ENCODE data around the gene SLC38A8.

Gene SLC38A8

DNA sequence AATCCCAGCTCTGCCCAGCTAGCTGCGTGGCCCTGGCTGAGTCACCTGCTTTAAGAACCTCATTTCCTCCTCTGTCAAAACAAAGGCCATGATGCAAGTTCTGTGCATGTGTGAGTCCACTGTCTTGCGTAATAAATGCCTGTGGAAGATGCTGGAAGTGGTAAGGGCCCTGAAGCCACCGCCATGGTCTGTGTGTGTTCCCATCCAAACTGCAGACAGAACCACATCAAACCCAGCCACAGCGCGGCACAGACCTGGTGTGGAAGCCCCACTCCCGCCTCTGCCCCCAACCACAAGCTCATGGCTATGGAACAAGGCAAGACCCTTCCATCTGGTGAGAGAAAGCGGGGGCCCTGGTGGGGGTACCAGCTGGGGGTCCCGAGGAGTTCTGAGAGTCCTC lies 48.5 kb downstream of the SLC38A8 start:
- DNase-seq = no peak

DNA sequence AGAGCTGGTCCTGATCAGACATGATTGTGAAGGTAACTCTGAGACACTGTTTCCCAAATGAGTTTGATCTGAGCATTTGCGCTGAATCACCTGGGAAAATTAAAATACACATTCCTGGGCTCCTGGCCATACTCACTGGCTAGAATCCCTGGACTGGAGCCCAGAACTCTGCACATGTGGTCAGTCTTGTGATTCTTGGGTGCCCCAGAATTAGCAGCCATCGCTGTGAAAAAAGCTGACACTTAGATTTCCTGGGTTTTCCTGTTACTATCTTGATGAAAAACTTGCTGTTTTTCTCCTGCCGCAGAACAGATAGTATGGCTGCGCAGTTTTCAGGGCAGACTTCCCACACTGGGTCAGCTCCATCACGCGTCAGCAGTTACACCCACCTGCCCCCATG lies 50.0 kb downstream of the SLC38A8 start:
- DNase-seq = no peak

- no peak for DNase-seq
Measured at GRCh38 chr16:83990492-83990891, 52.1 kb downstream of the SLC38A8 start.

GRCh38 chr16:83989300-83989699 lies 53.3 kb downstream of the SLC38A8 start:
- DNase-seq = no peak

- DNase-seq = no peak
Measured at GRCh38 chr16:83983491-83983890, 59.1 kb downstream of the SLC38A8 start.

DNA sequence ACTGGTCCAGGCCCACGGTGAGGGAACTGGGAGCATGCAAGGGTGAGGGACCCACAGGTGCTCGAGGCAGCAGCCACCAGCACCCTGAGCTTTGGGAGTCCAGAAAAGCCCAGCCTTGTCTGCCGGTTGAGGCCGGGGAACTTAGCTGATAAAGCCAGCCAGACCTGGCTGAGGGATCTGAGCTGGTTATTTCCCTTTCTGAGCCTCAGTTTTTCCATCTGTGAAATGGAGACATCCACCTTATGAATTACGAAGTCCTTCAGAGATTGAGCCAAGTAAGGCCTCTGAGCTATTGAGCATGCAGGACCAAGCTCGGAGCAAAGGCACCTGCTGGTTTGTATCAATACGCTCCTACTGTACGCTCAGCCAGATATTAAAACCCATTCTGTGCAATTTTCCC lies 60.8 kb downstream of the SLC38A8 start:
- DNase-seq = no peak

DNA sequence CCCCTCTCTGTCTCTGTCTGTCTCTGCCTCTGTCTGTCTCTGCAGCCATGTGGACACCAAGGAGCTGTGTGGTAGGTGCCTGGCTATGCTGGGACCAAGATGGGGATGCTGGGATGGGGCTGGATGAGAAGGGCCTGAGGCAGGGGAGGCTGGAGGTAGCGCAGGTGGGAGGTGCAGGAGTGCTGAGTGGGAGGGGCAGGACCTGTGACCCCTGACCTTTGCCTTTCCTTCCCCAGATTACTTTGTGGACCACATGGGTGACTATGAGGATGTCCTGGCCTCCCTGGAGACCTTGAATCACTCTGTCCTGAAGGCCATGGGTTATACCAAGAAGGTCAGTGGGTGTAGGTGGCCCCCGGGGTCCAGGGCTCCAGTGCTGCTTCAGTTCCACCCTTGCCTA lies 61.8 kb downstream of the SLC38A8 start:
- DNase-seq = no peak

DNA sequence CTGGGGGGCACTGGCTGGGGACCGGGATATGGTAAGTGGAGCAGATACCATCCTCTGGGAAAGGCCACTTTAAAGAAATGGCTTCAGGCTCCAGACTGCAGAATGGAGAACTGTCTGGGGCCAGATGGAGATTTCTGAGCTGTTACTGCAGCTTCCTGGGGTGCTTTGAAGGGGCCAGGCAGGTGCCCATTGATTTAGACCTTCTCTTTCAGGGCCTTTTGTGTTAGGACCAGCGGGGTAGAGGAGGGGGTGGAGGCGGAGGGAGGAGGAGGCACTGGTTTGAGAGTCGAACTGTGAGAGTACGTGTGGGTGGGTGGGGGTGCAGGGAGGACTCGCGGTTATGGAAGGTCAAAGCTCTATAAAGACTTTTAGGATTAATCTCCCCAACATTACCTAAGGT lies 63.2 kb downstream of the SLC38A8 start:
- DNase-seq = no peak

DNA sequence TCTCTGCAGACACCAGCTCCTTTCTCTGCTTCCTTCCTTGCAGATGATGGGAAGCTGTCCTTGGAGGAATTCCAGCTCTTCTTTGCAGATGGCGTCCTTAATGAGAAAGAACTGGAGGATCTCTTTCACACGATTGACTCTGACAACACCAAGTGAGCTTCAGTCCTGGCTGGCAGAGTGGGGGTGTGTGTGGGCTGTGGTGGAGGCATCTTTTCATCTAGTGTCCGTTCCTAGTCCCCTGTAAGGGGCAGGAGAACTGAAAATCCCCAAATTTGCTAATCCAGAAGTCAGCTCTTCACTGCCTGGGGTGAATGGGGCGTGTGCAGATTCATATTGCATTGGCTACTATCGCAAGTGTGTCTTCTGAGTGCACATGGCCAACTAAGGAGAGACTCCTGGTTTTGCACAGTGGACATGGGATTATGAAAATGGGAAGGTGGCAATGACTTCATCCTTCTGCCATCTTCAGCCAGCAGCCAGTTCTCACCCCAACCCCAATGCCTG lies 64.1 kb downstream of the SLC38A8 start:
- DNase-seq = no peak

DNA sequence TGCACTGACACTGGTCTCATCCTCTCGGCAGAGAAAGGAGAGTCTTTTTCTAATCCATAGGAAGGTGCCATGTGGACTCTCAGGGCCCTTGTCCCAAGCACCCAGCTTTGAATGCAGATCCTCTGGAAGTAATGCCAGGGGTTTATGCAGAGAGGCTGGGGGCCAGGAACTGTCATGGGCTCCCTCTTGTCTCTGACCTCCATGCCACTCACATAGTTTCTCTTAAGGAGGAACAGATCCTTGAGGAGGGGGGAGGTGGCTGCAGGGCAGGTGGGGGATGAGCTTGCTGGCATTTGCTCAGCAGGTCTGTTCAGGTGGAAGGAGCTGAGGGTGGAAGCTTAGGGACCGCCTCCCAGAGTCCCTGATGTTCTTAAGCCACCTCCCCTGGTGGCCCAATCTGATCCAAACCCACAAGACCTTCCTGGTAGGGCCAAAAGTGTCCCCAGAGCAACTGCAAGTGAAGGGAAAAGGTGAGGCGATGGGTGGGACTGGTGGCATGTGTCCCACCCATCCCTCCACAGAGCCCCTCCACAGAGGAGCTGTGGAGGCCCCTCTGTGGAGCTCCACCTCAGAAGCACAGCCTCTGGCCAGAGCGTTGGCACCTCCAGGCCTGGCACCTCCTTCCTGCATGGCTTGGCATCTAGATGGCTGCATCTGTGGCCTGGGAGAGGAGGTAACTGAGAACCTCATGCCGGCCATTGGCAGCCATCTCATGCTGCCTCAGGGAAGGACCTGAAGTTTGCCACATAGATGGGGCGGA lies 65.4 kb downstream of the SLC38A8 start:
- DNase-seq = no peak

DNA sequence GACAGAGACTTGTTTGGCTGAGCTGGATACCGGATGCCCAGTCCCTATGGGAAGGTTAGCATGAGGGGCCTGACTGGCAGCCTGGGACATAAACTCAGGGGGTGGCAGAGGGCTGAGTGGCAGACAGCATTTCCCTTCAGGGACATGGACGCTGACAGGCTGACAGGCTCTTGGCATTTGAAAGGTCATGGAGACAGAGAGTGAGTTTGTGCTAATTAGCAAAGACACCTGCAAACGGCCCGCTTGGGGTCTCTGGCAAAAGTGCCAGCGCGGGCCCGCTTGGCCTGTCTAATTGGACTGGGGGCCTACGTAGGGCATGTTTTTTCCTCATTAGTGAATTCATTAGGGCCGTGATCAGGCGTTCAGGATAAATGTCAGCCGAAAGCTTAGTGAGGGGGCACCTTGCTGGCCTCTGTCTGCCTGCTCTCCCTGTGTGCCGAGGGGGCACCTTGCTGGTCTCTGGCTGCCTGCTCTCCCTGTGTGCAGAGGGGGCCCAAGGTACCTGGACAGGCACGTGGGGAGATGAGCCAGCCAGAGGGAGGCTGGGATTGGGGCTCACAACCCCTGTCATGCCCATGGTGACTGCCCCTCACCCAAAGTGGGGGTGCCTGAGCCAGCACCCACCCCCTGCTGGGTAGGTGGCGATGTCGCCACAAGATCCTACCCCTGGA lies 66.9 kb downstream of the SLC38A8 start:
- no peak for DNase-seq

- no peak for DNase-seq
Measured at GRCh38 chr16:83974475-83974874, 68.1 kb downstream of the SLC38A8 start.

DNA sequence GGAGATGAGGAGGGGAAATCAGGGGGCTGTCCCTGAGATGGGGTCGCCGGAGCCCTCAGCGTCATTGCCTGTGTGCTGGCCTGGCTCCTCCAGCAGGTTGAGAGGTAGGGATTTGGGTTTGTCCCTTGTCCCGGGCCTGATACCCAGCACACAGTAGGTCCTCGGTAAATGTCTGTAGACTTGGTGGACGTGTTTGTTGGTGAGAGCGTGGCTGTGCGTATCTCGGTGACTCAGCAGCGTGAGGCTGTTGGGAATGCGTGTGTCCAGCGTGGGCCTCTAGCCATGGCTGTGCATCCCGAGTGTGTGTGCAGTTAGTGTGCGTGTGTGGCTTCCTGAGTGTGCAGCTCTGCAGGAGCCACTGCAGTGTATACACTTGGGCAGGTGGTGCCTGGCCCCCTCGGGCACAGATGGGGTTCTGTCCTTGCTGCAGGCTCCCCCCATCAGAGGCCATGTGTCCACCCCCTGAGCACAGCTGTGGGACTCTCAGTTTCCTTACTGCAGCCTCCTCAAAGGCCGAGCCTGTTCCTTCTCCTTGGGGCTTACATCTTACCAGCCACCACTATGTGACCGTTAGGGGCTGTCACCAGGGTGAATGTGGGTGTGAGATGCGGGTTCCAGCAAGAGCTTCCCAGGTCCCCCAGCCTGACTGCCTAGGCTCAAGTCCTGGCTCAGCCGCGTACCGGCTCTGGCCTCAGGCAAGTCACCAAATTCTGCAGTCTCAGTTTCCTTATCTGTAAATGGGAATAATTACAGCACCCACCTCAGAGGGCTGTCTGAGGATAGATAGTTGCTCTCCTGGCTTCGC lies 68.8 kb downstream of the SLC38A8 start:
- DNase-seq = no peak

GRCh38 chr16:83973077-83973476 lies 69.5 kb downstream of the SLC38A8 start:
- no peak for DNase-seq

GRCh38 chr16:83972256-83973008 lies 70.2 kb downstream of the SLC38A8 start:
- DNase-seq = no peak

GRCh38 chr16:83971165-83972130 lies 71.1 kb downstream of the SLC38A8 start:
- DNase-seq = no peak

DNA sequence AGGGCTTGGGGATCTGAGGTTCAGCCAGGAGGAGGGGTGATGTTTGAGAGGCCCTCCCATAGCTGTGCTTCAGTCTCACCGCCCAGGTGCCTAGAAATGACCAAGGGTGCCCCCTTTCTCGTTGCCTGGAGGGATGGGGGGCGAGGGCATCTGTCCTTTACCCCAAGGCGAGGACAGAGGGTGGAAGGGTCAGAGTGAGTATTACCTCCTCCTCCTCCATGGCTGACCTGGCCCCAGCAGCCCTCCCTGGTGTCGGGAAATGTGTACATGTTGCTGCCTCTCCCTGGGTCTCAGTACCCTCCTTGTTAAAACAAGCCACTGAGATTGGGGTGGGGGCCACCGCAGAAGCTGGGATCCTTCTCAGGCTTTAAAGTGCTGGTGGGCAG lies 72.2 kb downstream of the SLC38A8 start:
- DNase-seq = no peak

- no peak for DNase-seq
Measured at GRCh38 chr16:83969771-83970429, 72.7 kb downstream of the SLC38A8 start.

GRCh38 chr16:83968891-83969649 lies 73.5 kb downstream of the SLC38A8 start:
- DNase-seq = no peak

DNA sequence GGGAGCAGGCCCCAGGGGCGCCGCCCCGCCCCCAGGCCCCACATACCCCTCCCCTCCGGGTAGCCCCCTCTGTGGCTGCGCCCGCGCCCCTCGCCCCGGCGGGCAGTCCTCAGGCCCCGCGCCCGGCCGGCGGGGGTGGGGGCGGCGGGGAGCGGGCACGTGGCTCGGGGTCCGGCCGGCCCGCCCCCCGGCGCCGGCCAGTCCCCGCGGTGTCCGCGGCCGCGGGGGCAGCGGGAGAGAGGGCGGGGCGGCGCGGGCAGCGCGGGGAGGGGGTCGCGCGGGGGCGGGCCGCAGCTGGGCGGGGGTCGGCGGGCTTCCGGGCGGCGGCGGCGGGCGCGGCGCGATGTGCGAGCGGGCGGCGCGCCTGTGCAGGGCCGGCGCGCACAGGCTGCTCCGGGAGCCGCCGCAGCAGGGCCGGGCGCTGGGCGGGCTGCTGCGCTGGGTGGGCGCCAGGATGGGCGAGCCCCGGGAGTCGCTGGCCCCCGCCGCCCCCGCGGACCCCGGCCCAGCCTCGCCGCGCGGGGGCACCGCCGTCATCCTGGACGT lies 74.2 kb downstream of the SLC38A8 start:
- DNase-seq = no peak
